Inflammatory macrophage (primary cell): ENCODE data around the gene S100A14.
"Not testable (repeated sequence)": the region's sequence is repeated elsewhere in the genome, so short reads cannot be mapped to it uniquely, and the experiment has no call there.

Experiments used
- DNase-seq, 2 donors: peaks; one replicate each; pipeline ENCODE4 v3.0.0-alpha.2; 2020 to 2022
- total RNA-seq, 18 experiments: gene quantifications; one replicate each; lab custom pipeline; 2026; ENCODE audit warnings: mixed read lengths in 6 of 18, inconsistent platforms in 2 of 18; lab: John Stamatoyannopoulos, UW

The S100A14 gene
- total RNA-seq = 0 to 0.23 (median 0.06) reads per million in 18 experiments

- DNase-seq = no peak
Observed at GRCh38 chr1:153616144-153616916, at the start of gene S100A14. Gene S100A14, minus strand, starts transcription at chr1:153616325. Its CDS starts 467 bp downstream, at chr1:153615858.

- DNase-seq = no peak
Observed at GRCh38 chr1:153663211-153663610, 47.1 kb upstream of the S100A14 start.

- no peak for DNase-seq
Observed at GRCh38 chr1:153662269-153662668, 46.1 kb upstream of the S100A14 start.

- no peak for DNase-seq
Observed at GRCh38 chr1:153661111-153661708, 45.1 kb upstream of the S100A14 start.

- no peak for DNase-seq
Observed at GRCh38 chr1:153659656-153660055, 43.5 kb upstream of the S100A14 start.

GRCh38 chr1:153659175-153659534 lies 43.0 kb upstream of the S100A14 start:
- DNase-seq = no peak

GRCh38 chr1:153658400-153659174 lies 42.5 kb upstream of the S100A14 start, which contains the start of gene SNAPIN:
Gene SNAPIN, plus strand, starts transcription at chr1:153658703. Its CDS starts 41 bp downstream, at chr1:153658744.
- DNase-seq = peak; percentile 91 to 94

GRCh38 chr1:153655333-153655732 lies 39.2 kb upstream of the S100A14 start:
- DNase-seq = no peak

- peak; percentile 55 to 81 for DNase-seq
Observed at GRCh38 chr1:153652805-153653500, 36.8 kb upstream of the S100A14 start.

GRCh38 chr1:153651771-153652170 lies 35.6 kb upstream of the S100A14 start:
- no peak for DNase-seq

- DNase-seq = no peak
Observed at GRCh38 chr1:153649863-153650235, 33.7 kb upstream of the S100A14 start.

GRCh38 chr1:153649137-153649862 lies 33.2 kb upstream of the S100A14 start:
- DNase-seq = no peak

- DNase-seq = no peak
Observed at GRCh38 chr1:153648000-153648643, 32.0 kb upstream of the S100A14 start.

GRCh38 chr1:153647346-153647714 lies 31.2 kb upstream of the S100A14 start:
- no peak for DNase-seq

- DNase-seq = peak; percentile 88 to 91
Observed at GRCh38 chr1:153646672-153647345, 30.7 kb upstream of the S100A14 start.

- no peak for DNase-seq
Observed at GRCh38 chr1:153643816-153644215, 27.7 kb upstream of the S100A14 start.

GRCh38 chr1:153643100-153643499 lies 27.0 kb upstream of the S100A14 start:
- DNase-seq = no peak

GRCh38 chr1:153642161-153642560 lies 26.0 kb upstream of the S100A14 start:
- DNase-seq = no peak

- DNase-seq = no peak
Observed at GRCh38 chr1:153640861-153641260, 24.7 kb upstream of the S100A14 start.

GRCh38 chr1:153640213-153640612 lies 24.1 kb upstream of the S100A14 start:
- DNase-seq = not testable (repeated sequence)

GRCh38 chr1:153639280-153639679 lies 23.2 kb upstream of the S100A14 start:
- DNase-seq = no peak
